Measurements from ENCODE around the gene PPM1L. TPM values are rescaled to one million over a fixed set of nuclear protein-coding genes. Genes with fewer than 3 reads are reported as not detected.
A peak's percentile ranks its signal among the peaks of the same experiment; 100 is the strongest.

Gene PPM1L
- total RNA-seq, 1 donor from 2014 or later: 2.7 TPM

DNA sequence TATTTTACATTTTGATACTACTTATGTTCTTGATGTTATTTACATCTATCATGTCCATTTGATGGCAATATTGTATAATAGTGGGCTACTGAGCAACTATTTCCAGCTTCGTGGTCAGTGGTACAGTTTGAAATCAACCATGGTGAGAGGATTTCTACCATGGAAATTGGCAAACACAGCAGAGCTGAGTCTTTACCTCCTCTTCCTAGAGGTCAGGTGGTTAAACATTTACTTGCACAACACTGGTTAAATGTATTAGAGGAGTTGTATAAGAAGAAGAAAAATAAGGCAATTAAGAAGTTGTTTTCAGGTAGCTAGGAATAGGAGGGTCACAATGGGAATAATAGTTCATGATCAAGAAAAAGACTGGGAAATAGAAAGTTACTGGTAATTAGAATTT is 7.2 kb upstream of the PPM1L start:
- Mint-ChIP-seq H3K27ac (no peak overlapping the region), H3K27me3 (peaks cover 43% of the 10 kb centered on the region), H3K4me3 (no peak overlapping the region), H3K9me3 (no peaks in the 10 kb centered on the region), H3K4me1 (peaks cover under 1% of the 10 kb centered on the region), H3K36me3 (ENCODE audit: low read depth) (no peaks in the 10 kb centered on the region)
- intact Hi-C loops (cut with micrococcal nuclease): no loop called here
- no peak for DNase-seq

- intact Hi-C loops (cut with micrococcal nuclease): loop anchor here (2.0 kb wide), 1 partner anchor 467 kb away; the partner anchor contains the start of gene NMD3
Observed at GRCh38 chr3:160753953-160754352, 2.1 kb upstream of the PPM1L start.

DNA sequence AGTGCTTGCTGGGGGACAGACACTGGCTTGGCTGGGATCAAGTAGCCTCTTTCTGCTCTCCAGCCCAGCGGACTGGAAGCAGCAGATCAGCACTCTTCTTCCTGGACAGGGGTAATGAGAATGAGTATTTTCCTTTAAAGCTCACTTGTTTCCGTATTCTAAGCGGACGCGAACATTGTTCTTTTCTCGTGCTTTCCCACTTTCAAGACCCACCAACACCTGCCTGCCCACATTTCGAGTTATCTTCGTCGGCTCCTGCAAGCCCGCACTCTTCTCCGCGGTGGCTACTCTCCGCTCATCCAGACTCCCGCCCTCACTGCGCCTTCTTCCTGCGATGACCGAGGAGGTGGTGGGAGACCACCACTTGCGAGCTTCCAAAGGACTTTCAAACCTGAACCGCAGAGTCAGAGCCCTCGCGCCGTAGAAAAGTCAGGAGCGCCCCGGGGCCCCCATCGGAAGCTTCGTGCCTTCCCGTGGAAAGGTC is 1.6 kb upstream of the PPM1L start:
- peak overlapping the region; percentile 95 for H3K27ac Mint-ChIP-seq
- H3K4me1 Mint-ChIP-seq: peaks cover 25% of the 10 kb centered on the region
- no peaks in the 10 kb centered on the region for H3K36me3 Mint-ChIP-seq (ENCODE audit: low read depth)
- peaks cover 39% of the 10 kb centered on the region for H3K27me3 Mint-ChIP-seq
- no peaks in the 10 kb centered on the region for H3K9me3 Mint-ChIP-seq
- DNase-seq: peak; percentile 77
- intact Hi-C loops (cut with micrococcal nuclease): loop anchor here (2.0 kb wide), 1 partner anchor 466 kb away; the partner anchor contains the start of gene NMD3
- H3K4me3 Mint-ChIP-seq: peak overlapping the region; percentile 94

More at GRCh38 chr3:160753953-160754352, 2.1 kb upstream of the PPM1L start:
- no peaks in the 10 kb centered on the region for H3K36me3 Mint-ChIP-seq (ENCODE audit: low read depth)
- H3K4me3 Mint-ChIP-seq: peak overlapping the region; percentile 94
- H3K27me3 Mint-ChIP-seq: peaks cover 40% of the 10 kb centered on the region
- H3K4me1 Mint-ChIP-seq: peaks cover 25% of the 10 kb centered on the region
- no peak overlapping the region for H3K27ac Mint-ChIP-seq
- H3K9me3 Mint-ChIP-seq: no peaks in the 10 kb centered on the region
- DNase-seq: no peak

DNA sequence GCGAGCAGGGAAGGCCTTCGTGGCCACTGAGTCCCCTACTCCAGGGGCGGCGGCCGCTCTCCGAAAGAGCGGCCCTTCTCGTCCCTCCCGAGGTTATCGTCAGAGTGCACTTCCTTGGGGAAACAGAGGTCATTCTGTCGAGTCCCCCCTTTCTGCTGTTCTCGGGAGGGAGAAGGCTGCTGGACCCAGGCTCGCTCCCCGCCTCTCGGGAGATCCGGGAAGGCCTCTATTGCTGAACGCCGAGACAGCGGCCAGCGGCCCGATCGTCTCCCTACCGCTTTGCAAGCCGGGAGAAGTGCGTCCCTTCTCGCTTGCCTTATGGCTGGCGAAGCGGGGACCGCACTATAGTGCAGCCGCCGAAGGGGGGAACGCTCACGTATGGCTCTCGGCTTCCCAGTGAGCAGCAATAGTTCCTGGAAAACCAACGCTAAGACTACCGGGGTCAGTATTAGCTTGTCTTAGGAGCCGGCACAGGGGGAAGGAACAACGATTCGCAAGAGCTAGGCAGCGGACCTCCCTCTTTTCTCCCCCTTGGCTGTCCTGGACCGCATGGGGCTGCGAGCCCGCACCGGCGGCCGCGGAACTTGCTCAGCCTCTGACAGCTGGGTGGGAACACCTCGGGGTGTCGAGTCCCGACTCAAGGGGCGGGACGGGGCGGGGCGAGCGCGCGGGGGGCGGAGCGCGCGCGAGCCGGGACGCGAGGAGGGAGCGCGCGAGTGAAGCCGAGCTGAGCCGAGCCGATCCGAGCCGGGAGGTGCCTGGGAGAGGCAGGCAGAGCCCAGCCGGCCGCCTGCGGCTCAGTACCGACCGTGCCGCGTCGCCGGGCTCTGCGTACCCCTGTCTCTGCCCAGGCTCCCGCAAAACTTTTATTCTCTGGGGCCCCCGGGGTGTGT is 930 bp upstream of the PPM1L start:
- Mint-ChIP-seq H3K27ac (peak overlapping the region; percentile 95), H3K27me3 (peaks cover 40% of the 10 kb centered on the region), H3K4me3 (peak overlapping the region; percentile 94), H3K36me3 (ENCODE audit: low read depth) (no peaks in the 10 kb centered on the region), H3K9me3 (no peaks in the 10 kb centered on the region), H3K4me1 (peaks cover 26% of the 10 kb centered on the region)
- peak; percentile 96 for DNase-seq
- intact Hi-C loops (cut with micrococcal nuclease): loop anchor here (1.0 to 2.0 kb wide), 5 partner anchors 46 to 466 kb away; partner anchors contain the start of genes KPNA4, NMD3 and TRIM59

DNA sequence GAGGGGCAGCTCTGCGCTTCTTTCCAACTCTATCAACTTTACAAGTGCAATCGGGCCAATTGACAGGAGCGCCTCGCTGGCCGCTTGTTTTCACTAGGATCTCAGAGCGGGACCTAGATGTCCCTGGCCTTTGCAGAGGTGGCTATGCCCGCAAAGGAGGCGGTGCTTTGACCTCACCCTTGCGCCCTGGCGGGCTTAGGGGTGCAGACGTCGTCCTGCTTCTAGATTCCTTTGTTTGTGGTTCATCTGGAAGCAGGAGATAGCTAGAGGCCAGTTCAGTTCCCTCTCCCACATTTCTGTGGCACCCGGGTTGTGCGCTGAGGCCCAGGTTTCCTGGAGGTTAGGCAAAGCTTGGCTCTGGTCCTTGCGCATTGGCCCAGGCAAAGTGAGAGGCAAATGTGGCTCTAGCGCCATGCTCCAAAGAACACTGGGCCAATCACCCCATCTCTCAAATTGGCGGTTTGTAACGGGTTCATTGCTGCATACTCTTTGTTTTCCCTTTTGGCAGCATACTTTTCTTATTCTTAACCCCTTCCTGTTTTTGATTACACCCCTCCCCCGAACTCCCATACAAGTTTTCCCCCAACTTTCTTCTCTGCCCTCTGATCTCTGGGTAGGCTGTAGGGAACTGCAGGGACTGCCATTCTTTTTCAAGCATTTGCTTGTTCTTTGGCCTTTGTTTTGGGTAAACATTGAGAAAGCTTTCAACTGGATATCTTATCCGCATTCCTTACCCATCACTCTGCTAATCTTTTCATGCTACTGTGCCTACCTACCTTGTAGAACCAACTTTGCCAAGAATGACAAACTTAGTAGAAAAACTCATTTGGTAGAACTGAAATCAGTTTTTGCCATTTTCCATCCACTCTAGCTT is 1.4 kb downstream of the PPM1L start:
- Mint-ChIP-seq H3K4me3 (peak overlapping the region; percentile 94), H3K27me3 (peaks cover 39% of the 10 kb centered on the region), H3K27ac (no peak overlapping the region), H3K4me1 (peaks cover 26% of the 10 kb centered on the region), H3K9me3 (no peaks in the 10 kb centered on the region), H3K36me3 (ENCODE audit: low read depth) (no peaks in the 10 kb centered on the region)
- intact Hi-C loops (cut with micrococcal nuclease): loop anchor here (2.0 kb wide), 1 partner anchor 357 kb away; no protein-coding TSS in a partner anchor
- peak; percentile 60 for DNase-seq

GRCh38 chr3:160758929-160759577 is 3.0 kb downstream of the PPM1L start:
- no peak for DNase-seq
- intact Hi-C loops (cut with micrococcal nuclease): no loop called here
- H3K27me3 Mint-ChIP-seq: peaks cover 42% of the 10 kb centered on the region
- H3K4me1 Mint-ChIP-seq: peaks cover 23% of the 10 kb centered on the region
- H3K27ac Mint-ChIP-seq: no peak overlapping the region
- no peaks in the 10 kb centered on the region for H3K36me3 Mint-ChIP-seq (ENCODE audit: low read depth)
- H3K9me3 Mint-ChIP-seq: no peaks in the 10 kb centered on the region
- H3K4me3 Mint-ChIP-seq: no peak overlapping the region

GRCh38 chr3:160763073-160763472 is 7.0 kb downstream of the PPM1L start:
- intact Hi-C loops (cut with micrococcal nuclease): no loop called here
- peaks cover 2% of the 10 kb centered on the region for H3K4me1 Mint-ChIP-seq
- no peak for DNase-seq
- H3K36me3 Mint-ChIP-seq (ENCODE audit: low read depth): no peaks in the 10 kb centered on the region
- H3K27me3 Mint-ChIP-seq: peaks cover 25% of the 10 kb centered on the region
- H3K9me3 Mint-ChIP-seq: no peaks in the 10 kb centered on the region
- H3K27ac Mint-ChIP-seq: no peak overlapping the region
- H3K4me3 Mint-ChIP-seq: no peak overlapping the region

GRCh38 chr3:160765211-160765610 is 9.2 kb downstream of the PPM1L start:
- intact Hi-C loops (cut with micrococcal nuclease): no loop called here
- H3K27me3 Mint-ChIP-seq: peaks cover 18% of the 10 kb centered on the region

DNA sequence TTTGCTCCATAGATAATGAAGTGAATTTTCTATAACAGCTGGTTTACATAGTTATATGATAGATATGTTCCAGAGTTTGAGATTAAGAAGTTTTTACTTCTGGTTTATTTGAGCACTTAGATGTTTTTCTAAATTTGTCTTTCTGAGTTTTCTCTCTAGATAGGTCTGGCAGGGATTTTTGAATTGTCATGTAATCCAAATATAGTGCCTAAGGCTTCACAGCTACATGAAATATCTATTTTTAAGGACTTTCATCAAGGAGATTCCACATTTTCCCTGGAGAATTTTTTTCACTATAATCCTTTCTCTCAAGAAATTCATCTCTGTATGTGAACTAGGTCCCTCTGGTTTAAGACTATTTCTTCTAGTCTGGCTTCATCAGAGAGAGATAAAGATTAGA is 12.0 kb downstream of the PPM1L start:
- Mint-ChIP-seq H3K27ac (no peak overlapping the region), H3K4me3 (no peak overlapping the region), H3K36me3 (ENCODE audit: low read depth) (no peaks in the 10 kb centered on the region), H3K4me1 (no peaks in the 10 kb centered on the region), H3K27me3 (peaks cover 8% of the 10 kb centered on the region), H3K9me3 (no peaks in the 10 kb centered on the region)
- no peak for DNase-seq
- intact Hi-C loops (cut with micrococcal nuclease): no loop called here

More at GRCh38 chr3:160765211-160765610, 9.2 kb downstream of the PPM1L start:
- no peak for DNase-seq
- H3K27ac Mint-ChIP-seq: no peak overlapping the region
- H3K4me3 Mint-ChIP-seq: no peak overlapping the region
- no peaks in the 10 kb centered on the region for H3K4me1 Mint-ChIP-seq
- no peaks in the 10 kb centered on the region for H3K36me3 Mint-ChIP-seq (ENCODE audit: low read depth)
- no peaks in the 10 kb centered on the region for H3K9me3 Mint-ChIP-seq

GRCh38 chr3:160768918-160769317 is 12.9 kb downstream of the PPM1L start:
- no peak overlapping the region for H3K27ac Mint-ChIP-seq
- no peaks in the 10 kb centered on the region for H3K9me3 Mint-ChIP-seq
- H3K4me1 Mint-ChIP-seq: no peaks in the 10 kb centered on the region
- no peak overlapping the region for H3K4me3 Mint-ChIP-seq
- peaks cover 4% of the 10 kb centered on the region for H3K27me3 Mint-ChIP-seq
- no peak for DNase-seq
- no peaks in the 10 kb centered on the region for H3K36me3 Mint-ChIP-seq (ENCODE audit: low read depth)
- intact Hi-C loops (cut with micrococcal nuclease): no loop called here

- Mint-ChIP-seq H3K36me3 (ENCODE audit: low read depth) (no peaks in the 10 kb centered on the region), H3K4me1 (no peaks in the 10 kb centered on the region), H3K9me3 (no peaks in the 10 kb centered on the region), H3K4me3 (no peak overlapping the region), H3K27ac (no peak overlapping the region), H3K27me3 (peaks cover 2% of the 10 kb centered on the region)
- intact Hi-C loops (cut with micrococcal nuclease): no loop called here
- no peak for DNase-seq
Observed at GRCh38 chr3:160771811-160772459, 15.9 kb downstream of the PPM1L start.

GRCh38 chr3:160773722-160774121 is 17.7 kb downstream of the PPM1L start:
- H3K27me3 Mint-ChIP-seq: no peaks in the 10 kb centered on the region
- intact Hi-C loops (cut with micrococcal nuclease): no loop called here
- no peak overlapping the region for H3K4me3 Mint-ChIP-seq
- H3K36me3 Mint-ChIP-seq (ENCODE audit: low read depth): no peaks in the 10 kb centered on the region
- no peak for DNase-seq
- no peak overlapping the region for H3K27ac Mint-ChIP-seq
- no peaks in the 10 kb centered on the region for H3K9me3 Mint-ChIP-seq
- H3K4me1 Mint-ChIP-seq: no peaks in the 10 kb centered on the region

GRCh38 chr3:160774172-160774571 is 18.1 kb downstream of the PPM1L start:
- H3K9me3 Mint-ChIP-seq: no peaks in the 10 kb centered on the region
- H3K36me3 Mint-ChIP-seq (ENCODE audit: low read depth): no peaks in the 10 kb centered on the region
- H3K4me3 Mint-ChIP-seq: no peak overlapping the region
- no peak for DNase-seq
- intact Hi-C loops (cut with micrococcal nuclease): no loop called here
- no peak overlapping the region for H3K27ac Mint-ChIP-seq
- H3K27me3 Mint-ChIP-seq: no peaks in the 10 kb centered on the region
- peaks cover 2% of the 10 kb centered on the region for H3K4me1 Mint-ChIP-seq
